Mesenchymal stem cell (in vitro differentiated cells and primary cell): ENCODE results near the gene ITPR3.

ENCODE experiments used
- DNase-seq: peaks from one replicate; pipeline ENCODE4 v3.0.0-alpha.2; 2013
- H2AFZ ChIP-seq: one replicate; pipeline ENCODE4 v1.6.1; 2013; ENCODE audit warnings: low read depth, mild to moderate bottlenecking, control low read depth, inconsistent platforms, low read length, moderate library complexity
- H2AK5ac ChIP-seq: 2 replicates; pipeline ENCODE4 v1.6.1; 2013; ENCODE audit warnings: low read length, moderate library complexity, mild to moderate bottlenecking, inconsistent platforms; ENCODE audit not compliant: severe bottlenecking
- H2BK120ac ChIP-seq: one replicate; pipeline ENCODE4 v1.6.1; 2013; ENCODE audit warnings: low read depth, mild to moderate bottlenecking, inconsistent platforms, low read length, moderate library complexity
- H2BK12ac ChIP-seq, 2 experiments: one replicate each; pipeline ENCODE4 v1.6.1; 2013; ENCODE audit warnings: inconsistent platforms in 2 of 2, low read length in 2 of 2, mild to moderate bottlenecking in 2 of 2, moderate library complexity in 2 of 2, control low read depth in 1 of 2
- H2BK15ac ChIP-seq: one replicate; pipeline ENCODE4 v1.6.1; 2013; ENCODE audit warnings: mild to moderate bottlenecking, low read depth, inconsistent platforms; ENCODE audit not compliant: poor library complexity, severe bottlenecking
- H2BK5ac ChIP-seq: 2 replicates; pipeline ENCODE4 v1.6.1; 2013; ENCODE audit warnings: low read depth, mild to moderate bottlenecking, low read length, control low read depth, inconsistent platforms; ENCODE audit not compliant: poor library complexity, severe bottlenecking
- H3K14ac ChIP-seq, 2 experiments: one replicate each; pipeline ENCODE4 v1.6.1; 2013; ENCODE audit warnings: inconsistent platforms in 2 of 2, low read length in 2 of 2, control low read depth in 1 of 2, mild to moderate bottlenecking in 1 of 2, moderate library complexity in 1 of 2
- H3K18ac ChIP-seq, 2 experiments: one replicate each; pipeline ENCODE4 v1.6.1; 2013; ENCODE audit warnings: inconsistent platforms in 2 of 2, low read length in 2 of 2, control low read depth in 1 of 2, low read depth in 1 of 2, mild to moderate bottlenecking in 1 of 2
- H3K23ac ChIP-seq, 2 experiments: one replicate each; pipeline ENCODE4 v1.6.1; 2013; ENCODE audit warnings: inconsistent platforms in 2 of 2, low read length in 2 of 2, mild to moderate bottlenecking in 2 of 2, moderate library complexity in 2 of 2, control low read depth in 1 of 2
- H3K27ac ChIP-seq: 2 replicates; pipeline ENCODE4 v1.5.1; 2013; ENCODE audit warnings: mild to moderate bottlenecking, moderate library complexity, low read length, control low read depth, inconsistent platforms; ENCODE audit not compliant: poor library complexity, severe bottlenecking
- H3K27me3 ChIP-seq, 2 experiments: 2 replicates each; pipeline versions ENCODE4 v1.6.1 to v1.7.0; 2013; ENCODE audit warnings: low read length in 2 of 2, mild to moderate bottlenecking in 2 of 2, moderate library complexity in 2 of 2, control low read depth in 1 of 2, inconsistent platforms in 1 of 2; ENCODE audit not compliant: control insufficient read depth in 1 of 2, insufficient read depth in 1 of 2
- H3K36me3 ChIP-seq, 2 experiments: 2 replicates each; pipeline versions ENCODE4 v1.6.1 to v1.7.0; 2013; ENCODE audit warnings: low read length in 2 of 2, control low read depth in 1 of 2, inconsistent platforms in 1 of 2, low read depth in 1 of 2, mild to moderate bottlenecking in 1 of 2; ENCODE audit not compliant: insufficient read depth in 2 of 2, control insufficient read depth in 1 of 2
- H3K4ac ChIP-seq, 2 experiments: one replicate each; pipeline ENCODE4 v1.6.1; 2013; ENCODE audit warnings: inconsistent platforms in 2 of 2, low read length in 2 of 2, mild to moderate bottlenecking in 2 of 2, moderate library complexity in 2 of 2, control low read depth in 1 of 2, low read depth in 1 of 2
- H3K4me1 ChIP-seq: 2 replicates; pipeline ENCODE4 v1.6.1; 2013; ENCODE audit warnings: low read depth, low read length, control low read depth; ENCODE audit not compliant: control insufficient read depth, insufficient read depth
- H3K4me2 ChIP-seq: 2 replicates; pipeline ENCODE4 v1.6.1; 2013; ENCODE audit warnings: low read length, mild to moderate bottlenecking, inconsistent platforms; ENCODE audit not compliant: poor library complexity, severe bottlenecking
- H3K4me3 ChIP-seq, 2 experiments: 2 replicates each; pipeline versions ENCODE4 v1.5.1 to v1.7.0; 2013; ENCODE audit warnings: low read length in 2 of 2, mild to moderate bottlenecking in 2 of 2, control low read depth in 1 of 2, low read depth in 1 of 2; ENCODE audit not compliant: insufficient read depth in 1 of 2
- H3K79me1 ChIP-seq: replicated peaks from 2 replicates; pipeline ENCODE4 v1.6.1; 2013; ENCODE audit warnings: mild to moderate bottlenecking, control low read depth, low read length, inconsistent platforms; ENCODE audit not compliant: poor library complexity, severe bottlenecking
- H3K9ac ChIP-seq: 2 replicates; pipeline ENCODE4 v1.7.0; 2013; ENCODE audit warnings: mild to moderate bottlenecking, low read length, moderate library complexity
- H3K9me3 ChIP-seq: 2 replicates; pipeline ENCODE4 v1.7.0; 2013; ENCODE audit warnings: mild to moderate bottlenecking, low read length; ENCODE audit not compliant: control insufficient read depth
- H4K8ac ChIP-seq: one replicate; pipeline ENCODE4 v1.6.1; 2013; ENCODE audit warnings: inconsistent platforms, mild to moderate bottlenecking, low read length, moderate library complexity
- H4K91ac ChIP-seq: one replicate; pipeline ENCODE4 v1.6.1; 2013; ENCODE audit warnings: mild to moderate bottlenecking, low read length, inconsistent platforms
- WGBS: methylation state at CpG from one replicate; pipeline ENCODE4 v1.1.7; 2013; ENCODE audit warnings: mixed read lengths; 5-methylcytosine and 5-hydroxymethylcytosine counted together

ITPR3 gene

GRCh38 chr6:33631971-33632557, 10.9 kb downstream of the ITPR3 start:
- Histone ChIP-seq H2AFZ (no peak overlapping the region), H2BK120ac (no peak overlapping the region), H2BK12ac (no peak overlapping the region), H3K23ac (no peak overlapping the region), H3K4me3 (no peak overlapping the region), H4K91ac (no peak overlapping the region), H3K4me1 (peaks cover 33% of the 10 kb centered on the region), H3K36me3 (peaks cover 6 to 35% of the 10 kb centered on the region in 2 experiments), H3K14ac (no peak overlapping the region), H3K18ac (no peak overlapping the region), H3K4me2 (no peak overlapping the region), H2BK15ac (peak overlapping the region; percentile 6), H2AK5ac (no peak overlapping the region), H3K4ac (no peak overlapping the region), H3K9me3 (no peaks in the 10 kb centered on the region), H3K9ac (peak overlapping the region; percentile 59), H3K27me3 (no peaks in the 10 kb centered on the region), H2BK5ac (no peak overlapping the region), H3K79me1 (peaks cover 38% of the 10 kb centered on the region), H4K8ac (no peak overlapping the region), H3K27ac (no peak overlapping the region)
- WGBS, result 98% methylated on average over 3 of the region's 4 CpGs
- no peak for DNase-seq

- H2AFZ ChIP-seq, result no peak overlapping the region
Measured at GRCh38 chr6:33632558-33633039, 11.5 kb downstream of the ITPR3 start.

GRCh38 chr6:33633084-33633461, 12.0 kb downstream of the ITPR3 start:
- Histone ChIP-seq H3K23ac (peak overlapping the region in 1 of 2 experiments; percentile 49), H3K9me3 (no peaks in the 10 kb centered on the region), H2BK5ac (no peak overlapping the region), H3K18ac (peak overlapping the region; percentile 29 to 78), H3K79me1 (peaks cover 35% of the 10 kb centered on the region), H3K4ac (peak overlapping the region in 1 of 2 experiments; percentile 32), H3K14ac (peak overlapping the region in 1 of 2 experiments; percentile 39), H3K4me1 (peaks cover 40% of the 10 kb centered on the region), H3K4me2 (peak overlapping the region; percentile 98), H3K4me3 (peak overlapping the region; percentile 64 to 76), H4K91ac (peak overlapping the region; percentile 36), H3K27ac (no peak overlapping the region), H2BK15ac (peak overlapping the region; percentile 14), H2AK5ac (peak overlapping the region; percentile 36), H4K8ac (peak overlapping the region; percentile 73), H2BK120ac (peak overlapping the region; percentile 40), H3K9ac (peak overlapping the region; percentile 59), H3K36me3 (peaks cover 6 to 29% of the 10 kb centered on the region in 2 experiments), H2AFZ (peak overlapping the region; percentile 73), H3K27me3 (no peaks in the 10 kb centered on the region), H2BK12ac (peak overlapping the region in 1 of 2 experiments; percentile 73)
- WGBS, result 26% methylated on average over 21 of the region's 21 CpGs
- DNase-seq, result no peak

More at GRCh38 chr6:33632558-33633039, 11.5 kb downstream of the ITPR3 start:
- Histone ChIP-seq H3K79me1 (peaks cover 38% of the 10 kb centered on the region), H2BK120ac (no peak overlapping the region), H3K4ac (no peak overlapping the region), H2BK5ac (no peak overlapping the region), H3K4me1 (peaks cover 36% of the 10 kb centered on the region), H3K14ac (no peak overlapping the region), H4K91ac (no peak overlapping the region), H3K9ac (peak overlapping the region; percentile 59), H3K27me3 (no peaks in the 10 kb centered on the region), H3K36me3 (peaks cover 6 to 30% of the 10 kb centered on the region in 2 experiments), H2BK15ac (peak overlapping the region; percentile 6), H3K23ac (no peak overlapping the region), H2AK5ac (peak overlapping the region; percentile 36), H3K27ac (no peak overlapping the region), H3K4me2 (no peak overlapping the region), H2BK12ac (peak overlapping the region in 1 of 2 experiments; percentile 67), H4K8ac (peak overlapping the region; percentile 29), H3K9me3 (no peaks in the 10 kb centered on the region), H3K18ac (no peak overlapping the region), H3K4me3 (peak overlapping the region in 1 of 2 experiments; percentile 76)
- DNase-seq, result peak; percentile 53
- 35% methylated on average over 6 of the region's 6 CpGs for WGBS

GRCh38 chr6:33633462-33634158, 12.5 kb downstream of the ITPR3 start:
- Histone ChIP-seq H2BK5ac (no peak overlapping the region), H3K9ac (peak overlapping the region; percentile 73), H3K9me3 (no peaks in the 10 kb centered on the region), H3K4me2 (peak overlapping the region; percentile 98), H3K36me3 (peaks cover 6 to 34% of the 10 kb centered on the region in 2 experiments), H3K14ac (peak overlapping the region in 1 of 2 experiments; percentile 39), H2AFZ (peak overlapping the region; percentile 73), H3K27me3 (no peaks in the 10 kb centered on the region), H3K4me1 (peaks cover 38% of the 10 kb centered on the region), H2BK120ac (peak overlapping the region; percentile 40), H3K23ac (peak overlapping the region in 1 of 2 experiments; percentile 49), H4K91ac (no peak overlapping the region), H4K8ac (peak overlapping the region; percentile 73), H2BK15ac (no peak overlapping the region), H3K18ac (peak overlapping the region; percentile 29 to 78), H2AK5ac (no peak overlapping the region), H2BK12ac (peak overlapping the region in 1 of 2 experiments; percentile 56), H3K4me3 (peak overlapping the region; percentile 64 to 81), H3K27ac (no peak overlapping the region), H3K79me1 (peaks cover 29% of the 10 kb centered on the region), H3K4ac (peak overlapping the region in 1 of 2 experiments; percentile 32)
- WGBS, result 2% methylated on average over 32 of the region's 86 CpGs
- peak; percentile 58 for DNase-seq
